G401.6 (cell line): Measurements from ENCODE around the gene NRXN3.

Experiments
- FAIRE-seq: peaks from 2 replicates; lab custom pipeline; 2012; peaks lifted over from hg19 to GRCh38; lab: Jason Lieb, UNC

NRXN3 gene

GRCh38 chr14:79370969-79371368 lies 1200.8 kb downstream of the NRXN3 start:
- FAIRE-seq: no peak

GRCh38 chr14:79373451-79373850 lies 1203.3 kb downstream of the NRXN3 start:
- FAIRE-seq: no peak

- no peak for FAIRE-seq
These were observed 1205.2 kb downstream of the NRXN3 start for GRCh38 chr14:79375356-79375755.

- FAIRE-seq: no peak
These were observed 1206.4 kb downstream of the NRXN3 start for GRCh38 chr14:79376557-79376956.

- FAIRE-seq: no peak
These were observed 1207.8 kb downstream of the NRXN3 start for GRCh38 chr14:79378020-79378419.

- FAIRE-seq: no peak
These were observed 1209.1 kb downstream of the NRXN3 start for GRCh38 chr14:79379266-79379665.

GRCh38 chr14:79383031-79383430 lies 1212.9 kb downstream of the NRXN3 start:
- FAIRE-seq: no peak

- FAIRE-seq: no peak
These were observed 1213.3 kb downstream of the NRXN3 start for GRCh38 chr14:79383475-79383874.

GRCh38 chr14:79395061-79395460 lies 1224.9 kb downstream of the NRXN3 start:
- no peak for FAIRE-seq

GRCh38 chr14:79404874-79405511 lies 1234.8 kb downstream of the NRXN3 start:
- FAIRE-seq: no peak

- FAIRE-seq: no peak
These were observed 1235.3 kb downstream of the NRXN3 start for GRCh38 chr14:79405512-79405910.

- no peak for FAIRE-seq
These were observed 1237.4 kb downstream of the NRXN3 start for GRCh38 chr14:79407572-79407971.

- no peak for FAIRE-seq
These were observed 1238.5 kb downstream of the NRXN3 start for GRCh38 chr14:79408696-79409095.

GRCh38 chr14:79411403-79412174 lies 1241.4 kb downstream of the NRXN3 start:
- no peak for FAIRE-seq

- FAIRE-seq: no peak
These were observed 1242.6 kb downstream of the NRXN3 start for GRCh38 chr14:79412822-79413221.

- no peak for FAIRE-seq
These were observed 1243.7 kb downstream of the NRXN3 start for GRCh38 chr14:79413734-79414428.

- FAIRE-seq: no peak
These were observed 1245.6 kb downstream of the NRXN3 start for GRCh38 chr14:79415726-79416125.

- no peak for FAIRE-seq
These were observed 1247.8 kb downstream of the NRXN3 start for GRCh38 chr14:79417961-79418360.

GRCh38 chr14:79418649-79419415 lies 1248.7 kb downstream of the NRXN3 start:
- FAIRE-seq: no peak

- FAIRE-seq: no peak
These were observed 1249.6 kb downstream of the NRXN3 start for GRCh38 chr14:79419571-79420327.

- no peak for FAIRE-seq
These were observed 1250.6 kb downstream of the NRXN3 start for GRCh38 chr14:79420725-79421124.

- FAIRE-seq: no peak
These were observed 1251.6 kb downstream of the NRXN3 start for GRCh38 chr14:79421811-79422210.
